Astrocyte (in vitro differentiated cells and primary cell): ENCODE measurements around the gene FOXF1.

Source experiments
- EZH2 ChIP-seq: IDR thresholded peaks from 2 replicates; pipeline ENCODE4 v1.6.1; 2012; ENCODE audit warnings: mild to moderate bottlenecking, low read length, inconsistent platforms; ENCODE audit not compliant: insufficient read depth
- TF ChIP-seq, protein P1 (sequence below): IDR thresholded peaks from 2 replicates; pipeline ENCODE4 v1.5.1; 2011; ENCODE audit warnings: low read depth, mild to moderate bottlenecking, inconsistent platforms, low read length, moderate library complexity; ENCODE audit not compliant: insufficient read depth

GRCh38 chr16:86512860-86513470 lies 2.6 kb downstream of the FOXF1 start:
- TF ChIP-seq, protein P1, sequence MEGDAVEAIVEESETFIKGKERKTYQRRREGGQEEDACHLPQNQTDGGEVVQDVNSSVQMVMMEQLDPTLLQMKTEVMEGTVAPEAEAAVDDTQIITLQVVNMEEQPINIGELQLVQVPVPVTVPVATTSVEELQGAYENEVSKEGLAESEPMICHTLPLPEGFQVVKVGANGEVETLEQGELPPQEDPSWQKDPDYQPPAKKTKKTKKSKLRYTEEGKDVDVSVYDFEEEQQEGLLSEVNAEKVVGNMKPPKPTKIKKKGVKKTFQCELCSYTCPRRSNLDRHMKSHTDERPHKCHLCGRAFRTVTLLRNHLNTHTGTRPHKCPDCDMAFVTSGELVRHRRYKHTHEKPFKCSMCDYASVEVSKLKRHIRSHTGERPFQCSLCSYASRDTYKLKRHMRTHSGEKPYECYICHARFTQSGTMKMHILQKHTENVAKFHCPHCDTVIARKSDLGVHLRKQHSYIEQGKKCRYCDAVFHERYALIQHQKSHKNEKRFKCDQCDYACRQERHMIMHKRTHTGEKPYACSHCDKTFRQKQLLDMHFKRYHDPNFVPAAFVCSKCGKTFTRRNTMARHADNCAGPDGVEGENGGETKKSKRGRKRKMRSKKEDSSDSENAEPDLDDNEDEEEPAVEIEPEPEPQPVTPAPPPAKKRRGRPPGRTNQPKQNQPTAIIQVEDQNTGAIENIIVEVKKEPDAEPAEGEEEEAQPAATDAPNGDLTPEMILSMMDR: no peak
- no peak for TF ChIP-seq EZH2
